Raji (cell line): ENCODE measurements around the gene TMBIM4.

Experiments used
- POLR2A ChIP-seq: IDR thresholded peaks from 2 replicates; pipeline ENCODE4 v1.6.1; 2011; ENCODE audit warnings: low read depth, low read length, control low read depth; ENCODE audit not compliant: insufficient read depth

The TMBIM4 gene

DNA sequence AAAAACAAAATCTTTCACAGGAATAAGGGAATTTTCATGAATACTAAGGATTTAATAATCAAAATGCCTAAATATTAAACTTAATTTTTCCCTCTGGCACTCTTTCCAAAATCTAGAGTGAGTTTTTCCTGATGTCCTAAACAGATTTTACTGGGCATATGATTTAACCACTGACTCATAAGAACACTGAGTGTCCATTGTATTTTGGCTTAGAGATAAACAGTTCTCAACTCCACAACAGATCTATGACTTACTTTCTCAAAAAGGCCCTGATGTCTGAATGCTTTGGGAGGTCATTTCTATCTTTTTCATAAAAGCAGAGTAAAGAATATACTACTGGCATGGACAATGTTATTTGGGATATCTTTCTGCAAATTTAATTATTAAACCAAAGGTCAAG is 15.0 kb downstream of the TMBIM4 start:
- no peak for TF ChIP-seq POLR2A

DNA sequence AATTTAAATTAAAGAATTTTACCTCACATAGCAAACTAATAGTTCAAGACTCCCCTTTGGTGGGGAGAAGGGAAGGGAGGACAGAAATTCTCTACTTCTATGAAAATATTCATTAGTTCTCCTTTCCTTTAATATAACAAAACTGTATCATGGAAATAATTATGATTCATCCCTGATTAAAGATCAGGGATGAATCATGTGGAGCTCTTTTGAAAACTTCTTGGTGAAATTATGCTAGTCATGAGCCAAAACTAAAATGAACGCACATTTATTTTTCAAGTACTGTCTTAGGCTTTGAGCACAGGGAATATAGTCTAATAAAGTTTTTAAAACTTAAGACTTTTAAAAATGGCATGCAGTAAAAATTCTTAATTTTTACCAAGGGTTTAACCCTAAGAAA is 17.1 kb downstream of the TMBIM4 start:
- no peak for TF ChIP-seq POLR2A

DNA sequence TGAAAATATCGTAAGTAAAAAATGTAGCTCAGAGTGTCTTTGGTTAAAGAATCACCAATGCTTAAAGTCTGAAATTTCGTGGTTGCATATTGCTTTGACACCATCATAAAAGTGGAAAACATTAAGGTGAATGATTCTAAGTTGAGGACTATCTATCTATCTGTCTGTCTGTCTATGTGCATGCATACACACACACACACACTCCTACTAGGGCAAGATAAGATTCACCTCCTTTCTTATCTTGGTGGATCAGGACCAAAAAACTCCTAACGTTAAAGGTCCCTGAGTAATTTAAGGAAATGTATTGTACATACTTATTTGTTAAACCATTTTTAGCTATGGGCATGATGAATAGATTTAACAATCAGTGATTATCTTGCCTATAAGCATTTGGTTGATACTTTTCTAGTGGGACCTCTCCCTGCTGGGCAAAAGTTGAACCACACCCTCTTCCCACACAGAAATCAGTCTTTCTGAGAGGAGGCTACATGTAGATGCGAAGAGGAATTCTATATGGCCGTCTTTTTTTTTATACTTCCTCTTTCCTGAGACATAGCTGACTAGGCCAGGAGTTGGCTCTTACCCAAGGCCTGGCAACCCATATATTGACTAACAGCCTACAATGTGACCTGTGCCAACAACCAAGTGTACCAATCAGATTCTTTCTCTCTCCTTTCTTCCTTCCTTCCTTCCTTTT is 19.9 kb downstream of the TMBIM4 start:
- no peak for TF ChIP-seq POLR2A

DNA sequence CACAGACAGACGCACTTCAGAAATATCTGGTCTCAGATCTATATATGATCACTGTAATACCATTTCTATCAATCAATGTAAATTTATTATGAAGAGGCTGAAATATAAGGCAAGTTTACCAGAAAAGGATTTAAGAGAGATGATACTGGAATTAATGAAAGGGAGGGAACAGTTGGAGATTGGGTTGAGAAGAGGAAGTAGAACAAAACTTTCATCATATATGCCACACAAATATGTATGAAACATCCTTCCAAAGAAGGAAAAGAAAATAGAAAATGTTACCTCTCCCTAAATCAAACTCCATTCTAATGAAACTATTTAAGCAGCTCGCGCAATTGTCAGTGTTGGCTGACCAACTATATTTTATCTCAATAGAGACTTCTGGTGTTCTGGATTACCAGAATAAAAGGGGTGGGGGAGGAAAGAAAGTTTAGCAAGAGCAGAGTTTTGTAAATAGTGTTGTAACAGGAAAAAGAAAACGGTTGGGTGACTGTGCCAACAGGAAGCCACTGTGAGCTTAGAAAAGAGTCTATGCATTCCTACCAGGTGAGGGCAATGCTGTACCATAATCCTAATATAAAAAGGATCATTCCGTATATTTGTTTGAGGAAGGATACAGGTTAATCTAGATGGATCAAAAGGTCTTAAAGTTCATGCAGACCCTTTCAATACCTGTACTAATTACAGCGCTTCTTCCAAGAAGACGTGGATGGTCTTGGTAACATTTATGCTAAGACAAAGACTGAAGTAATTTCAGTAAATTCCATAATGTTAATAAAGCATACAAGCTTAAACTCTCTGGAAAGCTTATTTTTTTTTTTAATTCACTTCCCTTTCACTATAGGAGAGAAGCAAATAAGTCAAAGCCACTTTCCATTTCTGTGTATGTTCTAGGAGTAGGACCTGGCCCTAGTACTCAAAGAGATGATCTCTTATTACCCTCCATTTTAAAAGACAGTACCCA is 24.7 kb downstream of the TMBIM4 start:
- no peak for TF ChIP-seq POLR2A

DNA sequence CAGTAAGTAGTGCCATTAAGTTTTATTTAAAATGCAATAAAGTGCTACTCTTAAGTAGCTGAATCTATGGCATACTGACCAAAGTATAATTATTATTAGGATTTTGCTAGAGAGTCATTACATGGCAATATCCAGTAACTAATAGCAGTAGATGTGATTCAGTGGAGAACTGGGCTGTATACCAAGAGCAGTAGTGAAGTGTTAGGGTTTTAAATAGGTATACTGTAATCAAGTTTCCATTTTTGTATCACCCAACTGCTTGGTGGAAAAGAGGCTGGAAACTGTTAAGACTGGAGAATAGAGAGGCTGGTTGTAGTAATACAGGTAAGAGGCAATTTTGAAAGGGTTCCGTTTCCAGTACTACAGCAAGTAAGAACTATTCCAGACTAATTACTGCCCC is 25.9 kb downstream of the TMBIM4 start:
- TF ChIP-seq POLR2A = no peak

DNA sequence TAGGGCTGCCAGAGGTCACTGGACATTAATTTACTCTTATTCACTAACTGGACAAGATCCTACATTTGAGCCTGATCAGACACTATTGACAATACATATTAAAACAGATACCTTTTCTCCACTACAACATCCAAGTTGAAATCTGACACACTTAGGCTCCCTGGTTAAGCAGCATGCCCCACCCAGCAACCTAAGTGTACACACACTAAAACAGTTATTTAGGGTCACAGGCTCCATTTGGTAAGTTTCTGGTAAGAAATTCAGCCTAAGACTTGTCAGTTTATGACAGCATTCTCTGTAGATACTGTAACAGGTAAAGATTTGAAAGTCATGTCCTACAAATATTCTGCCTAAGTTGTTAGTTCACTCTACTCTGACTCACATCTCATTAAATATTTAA is 27.0 kb downstream of the TMBIM4 start:
- no peak for TF ChIP-seq POLR2A

DNA sequence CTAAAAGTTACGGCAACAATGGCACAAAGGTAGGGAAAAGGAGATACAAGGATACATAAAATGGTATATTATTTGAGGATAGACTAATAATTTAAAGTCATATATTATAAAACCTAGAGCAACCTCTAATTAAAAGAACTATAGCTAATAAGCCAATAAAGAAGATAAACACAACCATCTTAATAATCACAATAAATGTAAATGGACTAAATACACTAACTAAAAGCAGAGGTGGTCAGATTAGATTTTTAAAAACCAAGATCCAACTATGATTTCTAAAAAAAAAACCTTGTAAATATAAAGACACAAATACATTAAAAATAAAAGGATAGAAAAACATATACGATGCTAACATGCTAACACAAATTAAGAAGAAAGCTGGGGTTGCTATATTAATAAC is 28.5 kb downstream of the TMBIM4 start:
- TF ChIP-seq POLR2A = no peak

DNA sequence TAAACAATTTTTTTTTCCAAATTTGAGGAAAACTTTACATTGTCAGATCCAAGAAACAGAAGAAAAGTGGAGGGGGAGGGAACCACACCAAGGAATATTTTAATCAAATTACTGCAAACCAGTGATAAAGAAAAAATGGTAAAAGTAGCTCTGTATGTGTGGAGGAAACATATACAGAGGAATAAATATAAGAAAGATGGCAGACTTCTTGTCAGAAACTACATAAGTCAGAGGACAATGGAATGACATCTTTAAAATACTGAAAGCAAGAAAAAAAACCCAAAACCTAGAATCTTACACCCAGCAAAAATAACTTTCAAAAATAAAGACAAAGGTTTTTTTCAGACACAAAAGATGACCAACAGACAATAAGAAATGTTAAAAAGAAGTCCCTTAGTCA is 29.1 kb downstream of the TMBIM4 start:
- no peak for TF ChIP-seq POLR2A

DNA sequence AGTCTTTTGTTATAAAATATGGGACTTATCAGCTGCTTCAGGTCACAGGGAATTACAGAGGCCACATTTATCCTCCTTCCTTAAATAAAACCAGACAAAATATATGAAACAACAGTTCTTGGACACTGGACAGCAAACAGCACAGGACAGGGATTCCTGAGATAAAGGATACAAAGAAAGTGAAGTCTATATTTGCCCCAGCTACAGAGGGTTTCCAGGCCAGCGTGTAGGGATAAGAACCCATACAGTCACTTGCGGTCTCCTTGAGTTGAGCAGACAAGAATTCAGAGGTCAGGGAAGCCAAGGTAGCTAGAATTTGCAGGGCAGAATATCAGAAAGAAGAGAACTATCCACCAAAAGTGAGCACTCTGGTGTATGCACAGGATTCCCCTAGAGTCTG is 30.5 kb downstream of the TMBIM4 start:
- no peak for TF ChIP-seq POLR2A

DNA sequence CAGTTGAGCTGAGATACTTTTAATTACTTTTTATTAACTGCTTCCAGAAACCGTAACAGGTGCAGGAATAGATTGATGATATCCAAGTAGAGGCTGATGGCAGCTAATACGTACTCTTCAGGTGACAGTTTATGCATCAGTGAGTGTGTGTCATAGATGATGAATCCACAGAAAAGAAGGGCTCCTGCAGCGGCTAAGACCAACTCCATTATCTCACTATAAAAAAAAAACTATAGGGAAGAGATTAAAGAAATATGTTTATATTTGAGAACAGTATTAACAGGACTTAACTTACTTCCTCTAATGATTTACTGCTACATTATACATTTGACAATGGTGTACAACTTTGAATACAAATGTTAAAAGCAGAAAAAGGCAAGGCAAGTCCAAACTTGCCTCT is 31.9 kb downstream of the TMBIM4 start:
- TF ChIP-seq POLR2A = no peak

DNA sequence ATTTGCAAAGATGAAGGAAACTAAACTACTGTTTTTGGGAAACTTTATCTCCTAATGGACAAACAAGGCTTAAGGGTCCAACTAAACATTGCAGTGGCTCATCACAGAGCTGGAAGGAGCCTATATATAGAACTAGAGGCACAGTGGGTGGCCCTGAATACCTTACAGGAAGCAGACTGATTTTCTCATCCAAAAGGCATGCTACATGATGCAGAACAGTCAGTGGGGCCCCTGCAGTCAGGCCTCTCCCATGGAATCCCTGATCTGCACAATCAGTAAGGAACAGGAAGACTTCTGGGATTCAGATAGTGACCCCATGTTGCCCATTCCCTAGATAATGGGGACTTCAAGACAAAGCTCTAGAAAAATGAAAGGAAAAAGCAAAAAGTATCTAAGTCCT is 37.4 kb downstream of the TMBIM4 start:
- TF ChIP-seq POLR2A = no peak

DNA sequence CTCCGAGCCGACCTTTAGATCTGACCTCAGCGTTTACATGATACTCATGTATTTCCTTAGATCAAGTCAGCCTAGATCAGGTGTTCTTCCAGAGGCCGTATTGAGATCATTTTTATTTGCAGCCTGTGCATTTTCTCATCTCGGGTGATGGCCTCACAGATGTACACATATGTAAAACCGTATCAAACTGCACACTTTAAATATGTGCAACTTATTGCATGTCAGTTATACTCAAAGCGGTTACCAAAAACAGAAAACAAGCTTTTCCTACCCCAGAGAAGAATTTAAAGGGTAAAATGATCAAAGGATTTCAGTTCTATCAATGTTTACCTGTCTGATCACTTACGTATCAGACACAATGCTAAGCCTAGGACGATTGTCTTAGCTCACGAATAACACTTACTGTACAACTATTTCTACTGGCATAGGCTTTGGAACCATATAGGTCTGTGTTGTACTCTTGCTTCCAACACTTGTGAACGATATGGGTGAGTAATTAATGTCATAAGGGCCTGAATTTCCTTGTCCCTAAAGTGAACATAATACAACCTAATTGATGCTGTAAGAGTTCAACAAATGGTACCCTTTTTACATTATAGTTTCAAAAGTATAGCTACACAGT is 38.6 kb downstream of the TMBIM4 start:
- TF ChIP-seq POLR2A = no peak

DNA sequence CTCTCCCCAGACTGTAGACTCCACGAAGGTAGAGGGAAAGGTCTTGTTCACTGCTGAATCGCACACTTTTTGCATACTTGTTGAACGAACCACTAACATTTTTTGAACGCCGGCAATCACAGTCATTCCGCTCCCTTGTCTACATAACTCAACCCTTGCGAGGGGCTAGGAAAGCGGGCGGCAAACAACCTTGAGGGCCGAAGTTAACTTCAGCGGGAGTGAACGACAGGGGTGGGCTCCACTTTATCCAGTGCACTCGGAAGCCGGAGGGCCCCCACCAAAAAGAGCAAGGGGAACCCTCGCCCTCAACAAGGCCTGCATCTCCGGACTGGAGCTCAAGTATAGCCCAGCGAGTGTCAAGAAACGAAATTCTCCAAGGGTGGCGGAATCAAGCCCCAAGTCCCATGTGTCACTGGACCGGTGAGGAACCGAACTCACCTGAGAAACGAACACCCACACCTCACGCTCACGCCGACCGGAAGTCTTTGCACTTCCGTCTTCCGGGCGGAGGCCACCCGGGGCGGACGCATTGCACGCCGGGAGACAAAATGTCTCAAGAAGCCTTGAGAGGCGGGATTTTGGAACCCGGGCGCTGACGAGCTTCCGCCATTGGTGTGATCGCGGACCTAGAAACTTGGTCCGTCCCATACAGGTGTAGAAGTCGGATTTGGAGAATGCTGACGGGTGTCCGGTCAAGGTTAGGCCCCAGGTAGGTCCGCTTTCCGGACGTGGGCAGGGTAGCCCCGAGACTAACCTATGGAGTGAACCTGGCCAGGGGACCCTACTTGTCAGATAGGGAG is 39.3 kb downstream of the TMBIM4 start, which contains the start of gene LLPH:
TSS of gene LLPH (minus strand) at position 484 of the 800 bp plus-strand sequence. CDS start 1,644 bp downstream, outside the sequence.
- peak; percentile 94 for TF ChIP-seq POLR2A

DNA sequence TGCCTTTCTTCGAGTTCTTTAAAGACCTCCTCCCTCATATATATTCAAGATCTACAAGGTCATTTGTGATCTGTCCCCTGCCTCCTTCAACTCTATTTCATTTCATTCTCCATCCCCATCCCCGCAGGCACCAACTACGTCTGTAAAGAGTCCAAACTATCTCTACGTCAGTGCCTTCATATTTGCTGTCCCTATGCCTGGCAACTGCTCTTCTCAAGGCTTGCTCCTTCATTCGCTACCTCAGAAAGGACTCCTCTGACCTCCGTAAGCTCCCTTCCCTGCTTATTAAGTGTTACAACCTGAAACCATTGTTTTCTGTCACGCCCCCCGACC is 39.9 kb downstream of the TMBIM4 start:
- no peak for TF ChIP-seq POLR2A

DNA sequence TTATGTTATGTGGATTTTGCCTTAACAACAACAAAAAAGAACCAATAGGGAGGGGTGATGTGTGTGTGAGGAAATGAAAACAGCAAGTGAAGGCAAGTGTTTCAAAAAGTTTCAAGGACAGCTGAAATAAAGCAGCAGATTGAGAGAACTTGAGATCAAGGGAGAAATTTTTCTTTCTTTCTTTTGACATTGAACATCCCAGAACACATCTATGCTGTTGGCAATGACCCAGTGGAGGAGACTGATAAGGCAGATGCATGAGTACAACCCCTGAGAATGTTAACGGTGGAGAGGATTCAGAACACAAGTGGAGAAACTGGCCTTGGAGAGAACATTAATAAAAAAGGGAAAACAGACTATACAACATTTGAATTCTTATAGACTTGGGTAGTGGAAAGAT is 42.1 kb downstream of the TMBIM4 start:
- no peak for TF ChIP-seq POLR2A

DNA sequence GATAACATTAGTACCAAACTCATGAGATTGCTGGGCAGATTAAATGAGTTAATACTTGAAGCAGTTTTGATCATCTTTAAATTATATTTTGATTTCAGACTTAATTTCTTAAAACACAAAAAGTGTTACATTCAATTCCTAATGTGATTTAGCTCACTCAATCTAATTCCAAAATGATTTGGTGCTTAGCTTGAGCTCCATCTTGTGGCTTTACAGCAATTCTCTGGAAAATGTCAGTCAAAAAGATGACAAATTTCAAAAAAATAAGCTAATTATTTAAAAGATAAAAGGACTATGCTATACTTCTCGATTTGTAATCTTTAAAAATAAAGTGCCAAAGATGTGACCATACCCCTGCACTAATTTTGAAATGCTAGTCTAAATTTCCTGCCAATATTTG is 49.3 kb downstream of the TMBIM4 start:
- no peak for TF ChIP-seq POLR2A

DNA sequence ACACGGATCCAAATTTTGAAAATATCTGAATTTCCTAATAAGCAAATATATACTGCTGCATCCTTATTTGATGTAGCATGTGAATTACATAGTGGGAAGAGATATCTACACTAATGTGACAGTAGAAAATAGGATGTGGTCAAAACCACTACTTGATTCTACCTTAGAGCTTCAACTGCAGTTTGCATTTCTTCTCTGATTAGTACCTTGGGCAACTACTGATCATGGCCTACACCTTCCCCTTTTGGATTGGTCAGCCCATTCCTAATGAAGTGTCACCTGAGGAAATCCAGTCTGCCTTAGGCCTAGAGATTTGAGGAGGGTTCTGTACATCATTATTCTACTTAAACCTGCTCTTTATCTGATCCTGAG is 49.9 kb downstream of the TMBIM4 start:
- TF ChIP-seq POLR2A = no peak
